Body of pancreas (tissue), 4 donors: ENCODE results near the gene UBE2Q1.

Experiments
- CTCF ChIP-seq, 7 experiments: fragments of 450-650 bp in 4 of 7; fragments of 200-600 bp in 3 of 7; sonication (generic) in 3 of 7; IDR thresholded peaks; one replicate each; pipeline ENCODE4 v1.5.1; 2016 to 2019; ENCODE audit warnings: antibody characterized with exemption in 7 of 7
- POLR2A ChIP-seq, 3 donors: fragments of 450-650 bp; IDR thresholded peaks; one replicate each; pipeline ENCODE4 v1.6.1; 2016; ENCODE audit warnings: antibody characterized with exemption in 3 of 3, mild to moderate bottlenecking in 2 of 3

GRCh38 chr1:154547105-154547732 lies 11.2 kb downstream of the UBE2Q1 start:
- no peak for TF ChIP-seq CTCF (IDR thresholded peaks at IDR 0.05)
- TF ChIP-seq POLR2A (IDR thresholded peaks at IDR 0.05): no peak
